ENCODE measurements around the gene RALY.
"Not testable (repeated sequence)": the region's sequence is repeated elsewhere in the genome, so short reads cannot be mapped to it uniquely, and the experiment has no call there.

RALY gene

DNA sequence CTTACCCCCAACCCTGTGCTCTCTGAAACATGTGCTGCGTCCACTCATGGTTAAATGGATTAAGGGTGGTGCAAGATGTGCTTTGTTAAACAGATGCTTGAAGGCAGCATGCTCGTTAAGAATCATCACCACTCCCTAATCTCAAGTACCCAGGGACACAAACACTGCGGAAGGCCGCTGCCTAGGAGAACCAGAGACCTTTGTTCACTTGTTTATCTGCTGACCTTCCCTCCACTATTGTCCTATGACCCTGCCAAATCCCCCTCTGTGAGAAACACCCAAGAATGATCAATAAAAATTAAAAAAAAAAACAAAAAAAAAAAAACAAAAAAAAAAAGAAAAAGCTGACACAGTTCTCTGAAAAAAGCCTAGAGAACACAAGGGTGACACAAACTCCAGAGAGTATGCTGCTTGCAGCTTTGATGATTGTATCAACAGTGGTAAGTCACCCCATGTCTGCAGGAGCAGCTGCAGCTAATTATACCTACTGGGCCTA is 139.7 kb downstream of the RALY start:
- DNase-seq: not testable (repeated sequence)
